Upper lobe of left lung (tissue), 4 donors: ENCODE results near the gene DCTN2.

Source experiments
- EP300 ChIP-seq, 4 donors: sonication (generic); formaldehyde crosslinking; IDR thresholded peaks; one replicate each; pipeline ENCODE4 v1.5.1; 2017; ENCODE audit warnings: antibody characterized with exemption in 4 of 4, control low read depth in 2 of 4
- POLR2A ChIP-seq, 4 donors: fragments of 450-650 bp; IDR thresholded peaks; one replicate each; pipeline ENCODE4 v1.5.1; 2016 to 2017; ENCODE audit warnings: antibody characterized with exemption in 4 of 4, mild to moderate bottlenecking in 2 of 4
- POLR2AphosphoS5 ChIP-seq, 2 donors: sonication (generic); formaldehyde crosslinking; IDR thresholded peaks; one replicate each; pipeline ENCODE4 v1.5.1; 2017; ENCODE audit warnings: antibody characterized with exemption in 2 of 2
- TF ChIP-seq, protein P1 (sequence below), 6 experiments: fragments of 450-650 bp in 4 of 6; fragments of 200-600 bp in 2 of 6; sonication (generic) in 2 of 6; IDR thresholded peaks; one replicate each; pipeline ENCODE4 v1.5.1; 2016 to 2019; ENCODE audit warnings: antibody characterized with exemption in 6 of 6

DNA sequence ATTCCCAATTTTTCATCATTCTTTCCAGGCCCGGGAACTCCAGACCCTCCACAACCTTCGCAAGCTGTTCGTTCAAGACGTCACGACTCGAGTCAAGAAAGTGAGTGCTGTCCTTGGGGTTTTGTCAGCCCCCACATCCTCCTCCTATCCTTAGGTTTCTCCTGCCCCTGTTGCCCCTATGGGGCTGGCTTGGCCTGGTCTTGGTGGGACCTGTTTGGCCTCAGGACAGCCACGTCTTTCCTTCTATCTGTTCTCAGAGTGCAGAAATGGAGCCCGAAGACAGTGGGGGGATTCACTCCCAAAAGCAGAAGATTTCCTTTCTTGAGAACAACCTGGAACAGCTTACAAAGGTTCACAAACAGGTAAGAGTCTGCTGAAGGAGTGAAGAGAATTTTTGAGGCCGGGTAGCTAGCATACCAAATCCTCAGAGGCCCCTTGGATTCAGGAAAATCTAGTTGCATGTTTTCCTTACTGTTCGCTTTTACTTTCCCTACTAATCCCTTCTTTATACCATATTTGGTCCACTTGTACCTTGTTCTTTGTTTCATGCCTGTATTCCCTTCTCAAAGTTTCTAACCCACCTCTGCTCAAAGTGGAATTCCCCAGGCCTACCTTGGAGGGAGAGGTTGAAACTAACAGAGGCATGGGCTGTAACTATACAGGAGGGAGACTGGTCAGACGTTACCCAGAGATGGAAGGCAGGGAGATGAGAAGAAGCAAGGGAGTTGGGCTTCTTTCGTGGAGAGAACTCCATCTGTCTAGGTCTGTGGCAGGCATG is 31.2 kb upstream of the DCTN2 start:
- no peak for TF ChIP-seq POLR2AphosphoS5 (IDR thresholded peaks at IDR 0.05)
- TF ChIP-seq, protein P1, sequence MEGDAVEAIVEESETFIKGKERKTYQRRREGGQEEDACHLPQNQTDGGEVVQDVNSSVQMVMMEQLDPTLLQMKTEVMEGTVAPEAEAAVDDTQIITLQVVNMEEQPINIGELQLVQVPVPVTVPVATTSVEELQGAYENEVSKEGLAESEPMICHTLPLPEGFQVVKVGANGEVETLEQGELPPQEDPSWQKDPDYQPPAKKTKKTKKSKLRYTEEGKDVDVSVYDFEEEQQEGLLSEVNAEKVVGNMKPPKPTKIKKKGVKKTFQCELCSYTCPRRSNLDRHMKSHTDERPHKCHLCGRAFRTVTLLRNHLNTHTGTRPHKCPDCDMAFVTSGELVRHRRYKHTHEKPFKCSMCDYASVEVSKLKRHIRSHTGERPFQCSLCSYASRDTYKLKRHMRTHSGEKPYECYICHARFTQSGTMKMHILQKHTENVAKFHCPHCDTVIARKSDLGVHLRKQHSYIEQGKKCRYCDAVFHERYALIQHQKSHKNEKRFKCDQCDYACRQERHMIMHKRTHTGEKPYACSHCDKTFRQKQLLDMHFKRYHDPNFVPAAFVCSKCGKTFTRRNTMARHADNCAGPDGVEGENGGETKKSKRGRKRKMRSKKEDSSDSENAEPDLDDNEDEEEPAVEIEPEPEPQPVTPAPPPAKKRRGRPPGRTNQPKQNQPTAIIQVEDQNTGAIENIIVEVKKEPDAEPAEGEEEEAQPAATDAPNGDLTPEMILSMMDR (IDR thresholded peaks at IDR 0.05) = no peak
- no peak for TF ChIP-seq POLR2A (IDR thresholded peaks at IDR 0.05)
- TF ChIP-seq EP300 (IDR thresholded peaks at IDR 0.05) = no peak
